CD14-positive monocyte (primary cell): ENCODE data around the gene GRIA3. TPM values are rescaled to one million over a fixed set of nuclear protein-coding genes. Genes with fewer than 3 reads are reported as not detected.

Source experiments
- DNase-seq, 3 donors: peaks; one replicate each; pipeline ENCODE4 v3.0.0-alpha.2; 2011 to 2022
- H2AFZ ChIP-seq: 2 replicates; pipeline ENCODE4 v1.6.0; 2012; ENCODE audit warnings: mild to moderate bottlenecking, low read depth, low read length, inconsistent platforms; ENCODE audit not compliant: insufficient read depth, poor library complexity, severe bottlenecking
- H3K27ac ChIP-seq, 2 donors: 1 replicate in 1 of 2; 2 replicates in 1 of 2; pipeline ENCODE4 v1.5.1; 2012 to 2013; ENCODE audit warnings: low read length in 2 of 2, control low read depth in 1 of 2, inconsistent platforms in 1 of 2, low read depth in 1 of 2, mild to moderate bottlenecking in 1 of 2
- H3K27me3 ChIP-seq, 2 donors: one replicate each; pipeline versions ENCODE4 v1.6.0 to v1.6.1; 2011 to 2013; ENCODE audit warnings: low read length in 2 of 2; ENCODE audit not compliant: control insufficient read depth in 2 of 2, insufficient read depth in 2 of 2
- H3K36me3 ChIP-seq, 2 donors: replicated peaks in 1 of 2; 1 replicate in 1 of 2; 2 replicates in 1 of 2; pipeline versions ENCODE4 v1.5.1 to v1.6.1; 2012 to 2013; ENCODE audit warnings: low read length in 2 of 2, control low read depth in 1 of 2, inconsistent platforms in 1 of 2, mild to moderate bottlenecking in 1 of 2; ENCODE audit not compliant: insufficient read depth in 2 of 2, control insufficient read depth in 1 of 2
- H3K4me1 ChIP-seq, 2 donors: 1 replicate in 1 of 2; 2 replicates in 1 of 2; pipeline versions ENCODE4 v1.5.1 to v1.6.1; 2012 to 2013; ENCODE audit warnings: low read length in 2 of 2, control low read depth in 1 of 2, inconsistent platforms in 1 of 2, mild to moderate bottlenecking in 1 of 2, moderate library complexity in 1 of 2; ENCODE audit not compliant: insufficient read depth in 2 of 2, control insufficient read depth in 1 of 2
- H3K4me2 ChIP-seq: replicated peaks from 2 replicates; pipeline ENCODE3; 2012; ENCODE audit warnings: low read length, moderate library complexity, mild to moderate bottlenecking; ENCODE audit not compliant: poor library complexity, severe bottlenecking; ENCODE audit errors: extremely low read depth
- H3K4me3 ChIP-seq, 3 experiments: fragments of 200-600 bp in 1 of 3; sonication (generic) in 1 of 3; replicated peaks in 1 of 3; 1 replicate in 2 of 3; 2 replicates in 1 of 3; pipeline ENCODE4 v1.5.1; 2011 to 2013; ENCODE audit warnings: low read length in 3 of 3, mild to moderate bottlenecking in 3 of 3, control low read depth in 2 of 3, low read depth in 2 of 3, inconsistent platforms in 1 of 3, moderate library complexity in 1 of 3
- H3K79me2 ChIP-seq: 2 replicates; pipeline ENCODE4 v1.6.0; 2012; ENCODE audit warnings: mild to moderate bottlenecking, control low read depth, inconsistent platforms, low read length, moderate library complexity; ENCODE audit not compliant: insufficient read depth
- H3K9ac ChIP-seq: 2 replicates; pipeline ENCODE4 v1.6.0; 2017; ENCODE audit warnings: low read length, mild to moderate bottlenecking; ENCODE audit not compliant: insufficient read depth, poor library complexity, severe bottlenecking
- H3K9me3 ChIP-seq, 2 donors: replicated peaks in 1 of 2; 1 replicate in 1 of 2; 2 replicates in 1 of 2; pipeline versions ENCODE4 v1.5.1 to v1.6.1; 2012 to 2013; ENCODE audit warnings: low read length in 2 of 2, control low read depth in 1 of 2; ENCODE audit not compliant: control insufficient read depth in 1 of 2, insufficient read depth in 1 of 2
- H4K20me1 ChIP-seq: 2 replicates; pipeline ENCODE4 v1.6.0; 2012; ENCODE audit warnings: mild to moderate bottlenecking, low read length, control low read depth, moderate library complexity; ENCODE audit not compliant: insufficient read depth
- H3K27ac Mint-ChIP-seq, 7 donors: one replicate each; pipeline ENCODE4 v1.8.0; 2020; ENCODE audit warnings: mild to moderate bottlenecking in 7 of 7, mixed read lengths in 7 of 7, moderate library complexity in 6 of 7, inconsistent platforms in 2 of 7
- H3K27me3 Mint-ChIP-seq, 3 donors: one replicate each; pipeline ENCODE4 v1.8.0; 2021 to 2022; ENCODE audit warnings: low read depth in 3 of 3, mild to moderate bottlenecking in 3 of 3, mixed read lengths in 3 of 3, moderate library complexity in 3 of 3, inconsistent platforms in 1 of 3
- H3K36me3 Mint-ChIP-seq, 2 donors: one replicate each; pipeline ENCODE4 v1.8.0; 2020; ENCODE audit warnings: mixed read lengths in 2 of 2, inconsistent platforms in 1 of 2, mild to moderate bottlenecking in 1 of 2
- H3K4me1 Mint-ChIP-seq: one replicate; pipeline ENCODE4 v1.8.0; 2020; ENCODE audit warnings: mild to moderate bottlenecking, mixed read lengths
- H3K4me3 Mint-ChIP-seq, 2 donors: one replicate each; pipeline ENCODE4 v1.8.0; 2020; ENCODE audit warnings: mild to moderate bottlenecking in 2 of 2, mixed read lengths in 2 of 2, moderate library complexity in 1 of 2
- H3K9me3 Mint-ChIP-seq, 7 donors: one replicate each; pipeline ENCODE4 v1.8.0; 2020 to 2022; ENCODE audit warnings: mixed read lengths in 7 of 7, mild to moderate bottlenecking in 6 of 7, moderate library complexity in 6 of 7, inconsistent platforms in 2 of 7
- WGBS: methylation state at CpG from one replicate; pipeline ENCODE4 v1.1.5; 2013; ENCODE audit warnings: missing lambda C conversion rate; ENCODE audit not compliant: insufficient coverage; 5-methylcytosine and 5-hydroxymethylcytosine counted together
- intact Hi-C, 2 donors: fragments of 100-400 bp; cut with micrococcal nuclease; formaldehyde crosslinking; loops; one replicate each; pipeline versions ENCODE4 v1.15.0 to v1.15.1; 2023
- polyA plus RNA-seq, 3 donors: library from polyadenylated mRNA; depleted of rRNA in 1 of 3; unstranded in 2 of 3; stranded (reverse) in 1 of 3; fragments of 300-500 nt in 2 of 3; fragments of >200 nt in 1 of 3; fragmentation: Illumina TruSeq in 2 of 3; gene quantifications; 1 replicate in 2 of 3; 2 replicates in 1 of 3; pipeline ENCODE4 v1.2.3, GENCODE V29; 2012 to 2021
- TF ChIP-seq, protein P1 (sequence below): fragments of 200-600 bp; IDR thresholded peaks from one replicate; pipeline ENCODE4 v1.8.0; 2022; ENCODE audit warnings: antibody characterized with exemption, mild to moderate bottlenecking

The GRIA3 gene
- polyA plus RNA-seq, 3 donors, result not detected

DNA sequence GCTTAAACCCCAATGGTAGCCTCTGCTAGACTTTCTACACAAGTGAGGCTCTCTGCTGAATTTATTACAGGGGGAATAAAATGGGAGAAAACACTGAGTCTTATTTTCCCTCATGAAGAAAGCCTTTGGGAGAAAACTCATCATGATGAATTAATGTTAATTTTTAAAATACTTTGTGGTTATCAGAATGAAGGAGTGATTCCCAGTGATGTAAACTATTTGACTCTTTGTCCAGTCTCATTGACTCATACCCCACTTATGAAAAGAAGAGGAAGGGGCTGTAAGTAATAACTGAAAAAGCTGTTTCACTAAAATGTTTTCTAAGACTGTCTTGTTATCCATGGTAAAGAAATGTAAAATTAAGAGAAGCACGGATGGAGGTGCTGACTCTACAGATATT is 208.8 kb downstream of the GRIA3 start:
- intact Hi-C loops, result no loop called here
- no peaks in the 10 kb centered on the region for H3K36me3 Mint-ChIP-seq
- no peaks in the 10 kb centered on the region for H3K4me1 Mint-ChIP-seq
- Histone ChIP-seq H3K36me3 (no peaks in the 10 kb centered on the region), H3K79me2 (no peaks in the 10 kb centered on the region), H3K4me3 (no peak overlapping the region), H4K20me1 (no peaks in the 10 kb centered on the region), H3K9me3 (peaks cover 8 to 12% of the 10 kb centered on the region in 2 donors), H3K9ac (no peak overlapping the region), H3K4me1 (no peaks in the 10 kb centered on the region), H3K27me3 (no peaks in the 10 kb centered on the region), H3K27ac (no peak overlapping the region), H2AFZ (no peak overlapping the region), H3K4me2 (no peak overlapping the region)
- no CpG with 5 or more reads among the region's 1 CpG for WGBS
- H3K27me3 Mint-ChIP-seq, result no peaks in the 10 kb centered on the region
- H3K27ac Mint-ChIP-seq, result no peak overlapping the region
- H3K4me3 Mint-ChIP-seq, result no peak overlapping the region
- TF ChIP-seq, protein P1, sequence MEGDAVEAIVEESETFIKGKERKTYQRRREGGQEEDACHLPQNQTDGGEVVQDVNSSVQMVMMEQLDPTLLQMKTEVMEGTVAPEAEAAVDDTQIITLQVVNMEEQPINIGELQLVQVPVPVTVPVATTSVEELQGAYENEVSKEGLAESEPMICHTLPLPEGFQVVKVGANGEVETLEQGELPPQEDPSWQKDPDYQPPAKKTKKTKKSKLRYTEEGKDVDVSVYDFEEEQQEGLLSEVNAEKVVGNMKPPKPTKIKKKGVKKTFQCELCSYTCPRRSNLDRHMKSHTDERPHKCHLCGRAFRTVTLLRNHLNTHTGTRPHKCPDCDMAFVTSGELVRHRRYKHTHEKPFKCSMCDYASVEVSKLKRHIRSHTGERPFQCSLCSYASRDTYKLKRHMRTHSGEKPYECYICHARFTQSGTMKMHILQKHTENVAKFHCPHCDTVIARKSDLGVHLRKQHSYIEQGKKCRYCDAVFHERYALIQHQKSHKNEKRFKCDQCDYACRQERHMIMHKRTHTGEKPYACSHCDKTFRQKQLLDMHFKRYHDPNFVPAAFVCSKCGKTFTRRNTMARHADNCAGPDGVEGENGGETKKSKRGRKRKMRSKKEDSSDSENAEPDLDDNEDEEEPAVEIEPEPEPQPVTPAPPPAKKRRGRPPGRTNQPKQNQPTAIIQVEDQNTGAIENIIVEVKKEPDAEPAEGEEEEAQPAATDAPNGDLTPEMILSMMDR, result no peak
- no peak for DNase-seq
- H3K9me3 Mint-ChIP-seq, result peaks cover 6 to 18% (median 9%) of the 10 kb centered on the region in 7 donors

DNA sequence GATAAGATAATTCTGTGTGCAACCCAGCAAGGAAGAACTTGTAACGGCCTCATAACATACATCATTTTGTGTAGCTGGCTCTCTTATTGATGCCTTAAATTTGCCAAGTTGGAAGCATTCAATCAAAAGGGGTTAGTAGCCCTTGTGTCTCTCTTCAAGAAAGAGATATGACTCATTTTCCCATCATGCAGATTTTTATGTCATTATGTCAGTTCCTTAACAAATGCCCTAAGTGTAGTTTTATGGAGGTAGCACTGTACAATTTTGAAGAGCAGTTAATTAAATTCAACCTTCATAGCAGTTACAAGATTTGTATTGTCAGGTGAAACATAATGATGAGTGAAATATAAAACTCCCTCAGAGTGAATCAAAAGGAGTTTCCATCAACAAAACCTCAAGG is 215.6 kb downstream of the GRIA3 start:
- Histone ChIP-seq H4K20me1 (no peaks in the 10 kb centered on the region), H3K4me1 (no peaks in the 10 kb centered on the region), H3K27me3 (no peaks in the 10 kb centered on the region), H3K4me2 (no peak overlapping the region), H3K27ac (no peak overlapping the region), H3K9me3 (no peaks in the 10 kb centered on the region), H3K79me2 (no peaks in the 10 kb centered on the region), H2AFZ (no peak overlapping the region), H3K4me3 (no peak overlapping the region), H3K36me3 (no peaks in the 10 kb centered on the region), H3K9ac (no peak overlapping the region)
- Mint-ChIP-seq H3K27me3 (no peaks in the 10 kb centered on the region), H3K9me3 (peaks cover 0 to 2% (median 0%) of the 10 kb centered on the region in 7 donors), H3K36me3 (no peaks in the 10 kb centered on the region), H3K4me3 (no peak overlapping the region), H3K4me1 (no peaks in the 10 kb centered on the region), H3K27ac (no peak overlapping the region)
- TF ChIP-seq, protein P1, result no peak
- no peak for DNase-seq
- WGBS, result no CpG with 5 or more reads among the region's 1 CpG
- intact Hi-C loops, result no loop called here
